HG03108 (cell line): ENCODE results near the gene EXTL2.
"Not testable (repeated sequence)": the region's sequence is repeated elsewhere in the genome, so short reads cannot be mapped to it uniquely, and the experiment has no call there.

Experiments
- ATAC-seq: cut with Tn5 transposase; IDR thresholded peaks from one replicate; pipeline ENCODE4 v1.9.1; 2021; ENCODE audit warnings: moderate library complexity; ENCODE audit not compliant: unreplicated experiment

The EXTL2 gene

GRCh38 chr1:100861379-100861778 lies 33.3 kb downstream of the EXTL2 start:
- ATAC-seq, result no peak

- ATAC-seq, result no peak
These were observed 34.1 kb downstream of the EXTL2 start for GRCh38 chr1:100860397-100860991.

GRCh38 chr1:100855116-100855515 lies 39.5 kb downstream of the EXTL2 start:
- ATAC-seq, result not testable (repeated sequence)

- no peak for ATAC-seq
These were observed 41.7 kb downstream of the EXTL2 start for GRCh38 chr1:100852976-100853375.

- ATAC-seq, result no peak
These were observed 42.9 kb downstream of the EXTL2 start for GRCh38 chr1:100851726-100852125.

- no peak for ATAC-seq
These were observed 47.1 kb downstream of the EXTL2 start for GRCh38 chr1:100847361-100848082.

- not testable (repeated sequence) for ATAC-seq
These were observed 51.5 kb downstream of the EXTL2 start for GRCh38 chr1:100843160-100843559.

- no peak for ATAC-seq
These were observed 58.5 kb downstream of the EXTL2 start for GRCh38 chr1:100835866-100836842.

- no peak for ATAC-seq
These were observed 59.6 kb downstream of the EXTL2 start for GRCh38 chr1:100834777-100835660.

GRCh38 chr1:100832694-100833428 lies 61.8 kb downstream of the EXTL2 start:
- ATAC-seq, result no peak

- not testable (repeated sequence) for ATAC-seq
These were observed 69.0 kb downstream of the EXTL2 start for GRCh38 chr1:100825666-100826065.
